Left ventricle myocardium superior (tissue), 1 donor: ENCODE data around the gene CFHR4. TPM values are rescaled to one million over a fixed set of nuclear protein-coding genes. Genes with fewer than 3 reads are reported as not detected.
"Not testable (repeated sequence)": the region's sequence is repeated elsewhere in the genome, so short reads cannot be mapped to it uniquely, and the experiment has no call there.

Source experiments
- ATAC-seq: fragments of 200-7000 bp; cut with Tn5 transposase; one replicate; pipeline ENCODE4 v1.9.1; 2020; ENCODE audit warnings: mild to moderate bottlenecking, moderate library complexity
- DNase-seq: peaks from one replicate; pipeline ENCODE4 v3.0.0-alpha.2; 2020
- intact Hi-C: fragments of 100-400 bp; cut with micrococcal nuclease; formaldehyde crosslinking; loops from one replicate; pipeline ENCODE4 v1.11.0; 2022
- total RNA-seq: library from RNA; stranded (reverse); fragmentation: NEBNext Ultra II Directional; extraction: Animal tissue kit (Norgen Biotek cat#: 25700); gene quantifications from one replicate; pipeline ENCODE4 v1.2.1, GENCODE V29; 2021
- donor health status: DM: no; HTN: yes; CAD: no; lungs with severe emphysema.

Gene CFHR4
- total RNA-seq, 1 donor from 2014 or later = not detected

- ATAC-seq, DNase-seq, intact Hi-C loops: not testable (repeated sequence)
These were observed 39.0 kb downstream of the CFHR4 start for GRCh38 chr1:196926839-196927238.

GRCh38 chr1:196932853-196933252 lies 45.0 kb downstream of the CFHR4 start:
- ATAC-seq, DNase-seq, intact Hi-C loops: not testable (repeated sequence)

GRCh38 chr1:196933531-196934189 lies 45.8 kb downstream of the CFHR4 start:
- DNase-seq (no peak), ATAC-seq (no peak)
- intact Hi-C loops = no loop called here

- ATAC-seq, DNase-seq, intact Hi-C loops: not testable (repeated sequence)
These were observed 53.6 kb downstream of the CFHR4 start for GRCh38 chr1:196941474-196941873.

DNA sequence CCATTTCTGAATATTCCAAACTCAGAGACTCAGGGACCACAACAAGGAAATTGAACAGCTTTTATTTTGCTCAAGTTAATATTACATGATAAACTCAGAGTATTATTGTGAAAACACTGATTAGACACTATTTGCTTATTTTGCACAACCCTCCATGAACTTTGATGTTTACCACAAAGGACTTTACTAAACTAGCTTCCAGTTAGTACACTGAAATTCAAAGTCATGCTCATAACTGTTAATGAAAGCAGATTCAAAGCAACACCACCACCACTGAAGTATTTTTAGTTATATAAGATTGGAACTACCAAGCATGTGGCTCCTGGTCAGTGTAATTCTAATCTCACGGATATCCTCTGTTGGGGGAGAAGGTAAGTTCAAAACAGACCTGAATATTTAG lies 55.7 kb downstream of the CFHR4 start, which contains the start of gene CFHR2:
Gene CFHR2, plus strand, starts transcription at position 171 of the 400 bp plus-strand sequence. Its CDS starts 143 bp downstream, at position 314.
- ATAC-seq, DNase-seq, intact Hi-C loops: not testable (repeated sequence)

DNA sequence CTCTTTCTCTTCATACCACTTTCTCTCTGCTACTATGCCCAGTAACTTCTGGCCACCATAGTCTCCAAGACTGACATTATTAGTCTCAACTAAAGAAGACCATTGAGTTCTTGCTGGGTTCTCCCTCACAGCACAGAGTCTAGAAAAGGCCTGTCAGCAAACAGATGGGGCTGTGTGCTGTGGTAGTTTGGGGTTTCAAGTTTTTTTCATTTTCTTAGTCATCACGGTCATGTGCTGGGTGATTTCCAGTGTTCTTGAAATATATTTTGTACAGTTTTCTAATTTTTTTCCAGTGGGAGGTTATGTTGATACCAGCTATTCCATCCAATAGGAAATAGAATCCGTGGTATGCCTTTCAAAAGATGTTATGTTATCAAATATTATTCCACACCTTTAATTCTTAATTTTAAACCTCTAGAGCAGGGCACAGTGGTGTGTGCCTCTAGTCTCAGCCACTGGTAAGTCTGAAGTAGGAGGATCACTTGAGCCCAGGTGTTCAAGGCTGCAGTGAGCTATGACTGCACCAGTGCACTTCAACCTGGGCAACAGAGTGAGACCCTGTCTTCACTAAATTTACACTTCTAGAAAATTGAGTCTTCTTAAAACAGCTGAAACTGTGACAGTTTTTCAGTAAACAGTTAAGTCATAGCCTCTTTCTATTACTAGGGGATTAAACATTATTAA lies 64.0 kb downstream of the CFHR4 start:
- no peak for DNase-seq
- intact Hi-C loops = no loop called here
- ATAC-seq = no peak

GRCh38 chr1:196954778-196955177 lies 66.9 kb downstream of the CFHR4 start:
- intact Hi-C loops = no loop called here
- DNase-seq (no peak), ATAC-seq (no peak)

DNA sequence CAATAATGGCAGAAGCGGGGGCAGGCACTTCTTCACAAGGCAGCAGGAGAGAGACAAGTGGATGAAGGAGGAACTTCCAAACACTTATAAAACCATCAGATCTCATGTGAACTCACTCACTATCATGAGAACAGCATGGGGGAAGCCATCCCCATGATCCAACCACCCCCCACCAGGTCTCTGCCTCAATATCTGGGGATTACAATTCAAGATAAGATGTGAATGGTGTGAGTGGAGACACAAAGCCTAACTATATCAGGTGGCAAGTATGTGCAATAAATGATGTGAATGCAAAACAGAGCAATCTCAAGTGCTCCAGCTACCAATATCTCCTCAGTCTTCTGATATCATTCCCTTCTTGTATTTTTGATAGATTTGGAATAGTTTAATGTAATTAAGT lies 68.1 kb downstream of the CFHR4 start:
- ATAC-seq (no peak), DNase-seq (no peak)
- intact Hi-C loops = no loop called here

- intact Hi-C loops = no loop called here
- ATAC-seq = no peak
- no peak for DNase-seq
These were observed 73.0 kb downstream of the CFHR4 start for GRCh38 chr1:196960854-196961253.

Other genes starting within 250 kb of the CFHR4 start
- gene CFH, start 236.0 kb upstream of the CFHR4 start, total RNA-seq = 27.8 TPM
- not detected for gene CFHR3, start 113.2 kb upstream of the CFHR4 start, total RNA-seq
- not detected for gene CFHR1, start 68.3 kb upstream of the CFHR4 start, total RNA-seq
- gene CFHR2, start 55.7 kb downstream of the CFHR4 start, total RNA-seq = not detected
- gene CFHR5, start 89.5 kb downstream of the CFHR4 start, total RNA-seq = not detected
- not detected for gene F13B, start 179.2 kb downstream of the CFHR4 start, total RNA-seq